Mesenchymal stem cell (in vitro differentiated cells and primary cell): ENCODE data around the gene SLC25A29.

Experiments used
- DNase-seq: peaks from one replicate; pipeline ENCODE4 v3.0.0-alpha.2; 2013
- H2AFZ ChIP-seq: one replicate; pipeline ENCODE4 v1.6.1; 2013; ENCODE audit warnings: low read depth, mild to moderate bottlenecking, control low read depth, inconsistent platforms, low read length, moderate library complexity
- H2AK5ac ChIP-seq: 2 replicates; pipeline ENCODE4 v1.6.1; 2013; ENCODE audit warnings: low read length, moderate library complexity, mild to moderate bottlenecking, inconsistent platforms; ENCODE audit not compliant: severe bottlenecking
- H2BK120ac ChIP-seq: one replicate; pipeline ENCODE4 v1.6.1; 2013; ENCODE audit warnings: low read depth, mild to moderate bottlenecking, inconsistent platforms, low read length, moderate library complexity
- H2BK12ac ChIP-seq, 2 experiments: one replicate each; pipeline ENCODE4 v1.6.1; 2013; ENCODE audit warnings: inconsistent platforms in 2 of 2, low read length in 2 of 2, mild to moderate bottlenecking in 2 of 2, moderate library complexity in 2 of 2, control low read depth in 1 of 2
- H2BK15ac ChIP-seq: one replicate; pipeline ENCODE4 v1.6.1; 2013; ENCODE audit warnings: mild to moderate bottlenecking, low read depth, inconsistent platforms; ENCODE audit not compliant: poor library complexity, severe bottlenecking
- H2BK5ac ChIP-seq: 2 replicates; pipeline ENCODE4 v1.6.1; 2013; ENCODE audit warnings: low read depth, mild to moderate bottlenecking, low read length, control low read depth, inconsistent platforms; ENCODE audit not compliant: poor library complexity, severe bottlenecking
- H3K14ac ChIP-seq, 2 experiments: one replicate each; pipeline ENCODE4 v1.6.1; 2013; ENCODE audit warnings: inconsistent platforms in 2 of 2, low read length in 2 of 2, control low read depth in 1 of 2, mild to moderate bottlenecking in 1 of 2, moderate library complexity in 1 of 2
- H3K18ac ChIP-seq, 2 experiments: one replicate each; pipeline ENCODE4 v1.6.1; 2013; ENCODE audit warnings: inconsistent platforms in 2 of 2, low read length in 2 of 2, control low read depth in 1 of 2, low read depth in 1 of 2, mild to moderate bottlenecking in 1 of 2
- H3K23ac ChIP-seq, 2 experiments: one replicate each; pipeline ENCODE4 v1.6.1; 2013; ENCODE audit warnings: inconsistent platforms in 2 of 2, low read length in 2 of 2, mild to moderate bottlenecking in 2 of 2, moderate library complexity in 2 of 2, control low read depth in 1 of 2
- H3K27ac ChIP-seq: 2 replicates; pipeline ENCODE4 v1.5.1; 2013; ENCODE audit warnings: mild to moderate bottlenecking, moderate library complexity, low read length, control low read depth, inconsistent platforms; ENCODE audit not compliant: poor library complexity, severe bottlenecking
- H3K27me3 ChIP-seq, 2 experiments: 2 replicates each; pipeline versions ENCODE4 v1.6.1 to v1.7.0; 2013; ENCODE audit warnings: low read length in 2 of 2, mild to moderate bottlenecking in 2 of 2, moderate library complexity in 2 of 2, control low read depth in 1 of 2, inconsistent platforms in 1 of 2; ENCODE audit not compliant: control insufficient read depth in 1 of 2, insufficient read depth in 1 of 2
- H3K36me3 ChIP-seq, 2 experiments: 2 replicates each; pipeline versions ENCODE4 v1.6.1 to v1.7.0; 2013; ENCODE audit warnings: low read length in 2 of 2, control low read depth in 1 of 2, inconsistent platforms in 1 of 2, low read depth in 1 of 2, mild to moderate bottlenecking in 1 of 2; ENCODE audit not compliant: insufficient read depth in 2 of 2, control insufficient read depth in 1 of 2
- H3K4ac ChIP-seq, 2 experiments: one replicate each; pipeline ENCODE4 v1.6.1; 2013; ENCODE audit warnings: inconsistent platforms in 2 of 2, low read length in 2 of 2, mild to moderate bottlenecking in 2 of 2, moderate library complexity in 2 of 2, control low read depth in 1 of 2, low read depth in 1 of 2
- H3K4me1 ChIP-seq: 2 replicates; pipeline ENCODE4 v1.6.1; 2013; ENCODE audit warnings: low read depth, low read length, control low read depth; ENCODE audit not compliant: control insufficient read depth, insufficient read depth
- H3K4me2 ChIP-seq: 2 replicates; pipeline ENCODE4 v1.6.1; 2013; ENCODE audit warnings: low read length, mild to moderate bottlenecking, inconsistent platforms; ENCODE audit not compliant: poor library complexity, severe bottlenecking
- H3K4me3 ChIP-seq, 2 experiments: 2 replicates each; pipeline versions ENCODE4 v1.5.1 to v1.7.0; 2013; ENCODE audit warnings: low read length in 2 of 2, mild to moderate bottlenecking in 2 of 2, control low read depth in 1 of 2, low read depth in 1 of 2; ENCODE audit not compliant: insufficient read depth in 1 of 2
- H3K79me1 ChIP-seq: replicated peaks from 2 replicates; pipeline ENCODE4 v1.6.1; 2013; ENCODE audit warnings: mild to moderate bottlenecking, control low read depth, low read length, inconsistent platforms; ENCODE audit not compliant: poor library complexity, severe bottlenecking
- H3K9ac ChIP-seq: 2 replicates; pipeline ENCODE4 v1.7.0; 2013; ENCODE audit warnings: mild to moderate bottlenecking, low read length, moderate library complexity
- H3K9me3 ChIP-seq: 2 replicates; pipeline ENCODE4 v1.7.0; 2013; ENCODE audit warnings: mild to moderate bottlenecking, low read length; ENCODE audit not compliant: control insufficient read depth
- H4K8ac ChIP-seq: one replicate; pipeline ENCODE4 v1.6.1; 2013; ENCODE audit warnings: inconsistent platforms, mild to moderate bottlenecking, low read length, moderate library complexity
- H4K91ac ChIP-seq: one replicate; pipeline ENCODE4 v1.6.1; 2013; ENCODE audit warnings: mild to moderate bottlenecking, low read length, inconsistent platforms
- WGBS: methylation state at CpG from one replicate; pipeline ENCODE4 v1.1.7; 2013; ENCODE audit warnings: mixed read lengths; 5-methylcytosine and 5-hydroxymethylcytosine counted together

SLC25A29 gene

DNA sequence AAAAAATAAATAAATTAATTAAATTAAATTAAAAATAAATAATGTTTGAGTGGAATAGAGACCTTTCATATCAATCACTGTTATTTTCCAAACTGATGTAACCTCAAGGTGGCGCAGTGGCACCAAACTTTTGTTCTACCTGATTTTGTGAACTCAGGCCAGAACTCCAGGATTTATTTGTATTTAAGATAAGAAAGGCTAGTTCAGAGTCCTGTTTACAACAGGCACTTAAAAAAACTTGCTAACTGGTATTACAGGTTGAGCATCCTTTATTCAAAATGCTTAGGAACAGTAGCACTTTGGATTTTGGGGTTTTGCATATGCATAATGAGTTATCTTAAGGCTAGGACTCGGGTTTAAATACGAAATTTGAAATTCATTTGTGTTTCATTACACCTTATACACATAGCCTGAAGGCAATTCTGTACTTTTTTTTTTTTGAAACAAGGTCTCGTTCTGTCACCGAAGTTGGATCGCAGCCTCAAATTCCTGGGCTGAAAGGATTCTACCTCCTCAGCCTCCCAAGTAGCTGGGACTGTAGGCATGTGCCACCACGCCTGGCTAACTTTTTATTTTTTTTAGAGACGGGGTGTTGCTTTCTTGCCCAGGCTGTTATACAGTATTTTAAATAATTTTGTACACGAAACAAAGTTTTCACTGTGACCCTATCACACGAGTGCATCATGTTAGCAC lies 34.9 kb downstream of the SLC25A29 start:
- Histone ChIP-seq H2BK120ac (no peak overlapping the region), H4K8ac (no peak overlapping the region), H3K27ac (no peak overlapping the region), H3K4me2 (no peak overlapping the region), H2BK12ac (no peak overlapping the region), H3K18ac (no peak overlapping the region), H2BK15ac (no peak overlapping the region), H3K9me3 (no peaks in the 10 kb centered on the region), H3K14ac (no peak overlapping the region), H3K79me1 (peaks cover 11% of the 10 kb centered on the region), H3K9ac (no peak overlapping the region), H2BK5ac (no peak overlapping the region), H3K4me3 (no peak overlapping the region), H2AFZ (no peak overlapping the region), H3K4ac (no peak overlapping the region), H4K91ac (no peak overlapping the region), H3K36me3 (peaks cover 4 to 34% of the 10 kb centered on the region in 2 experiments), H3K4me1 (peaks cover 3% of the 10 kb centered on the region), H2AK5ac (no peak overlapping the region), H3K23ac (no peak overlapping the region), H3K27me3 (no peaks in the 10 kb centered on the region)
- DNase-seq: peak; percentile 21
- 94% methylated on average over 9 of the region's 10 CpGs for WGBS

DNA sequence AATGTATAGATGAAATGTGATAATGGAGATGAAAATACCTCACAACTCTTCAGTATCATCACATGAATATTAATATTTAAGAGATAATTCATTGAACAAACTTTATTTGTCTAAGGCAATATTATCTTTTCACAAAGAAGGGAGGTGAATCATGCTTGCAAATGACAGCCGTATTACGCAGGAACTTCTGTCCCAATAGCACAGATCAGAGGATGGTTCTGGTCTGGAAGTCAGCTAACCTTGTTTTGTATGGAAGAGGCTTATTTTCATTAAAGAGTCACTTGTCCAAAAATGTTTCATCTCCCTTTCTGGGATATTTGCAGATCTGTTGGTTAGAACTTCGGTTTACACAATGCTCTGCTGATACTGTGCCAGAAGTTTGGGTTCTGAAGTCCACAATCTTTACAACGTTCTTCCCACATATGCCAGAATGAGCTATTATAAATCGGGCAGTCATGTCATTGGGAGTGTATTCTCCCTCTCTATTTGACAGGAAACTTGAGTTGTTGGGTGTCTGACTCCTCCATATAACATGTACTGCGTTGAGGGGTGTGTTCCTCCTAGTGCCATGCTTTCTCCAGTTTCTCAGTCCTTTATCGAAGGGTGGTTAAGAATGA lies 37.5 kb downstream of the SLC25A29 start:
- Histone ChIP-seq H2AK5ac (no peak overlapping the region), H3K9me3 (no peaks in the 10 kb centered on the region), H2AFZ (no peak overlapping the region), H3K9ac (no peak overlapping the region), H3K27me3 (no peaks in the 10 kb centered on the region), H3K4ac (no peak overlapping the region), H4K8ac (no peak overlapping the region), H3K4me2 (no peak overlapping the region), H3K4me3 (no peak overlapping the region), H3K36me3 (peaks cover 17 to 25% of the 10 kb centered on the region in 2 experiments), H3K27ac (no peak overlapping the region), H2BK5ac (no peak overlapping the region), H2BK12ac (no peak overlapping the region), H3K18ac (no peak overlapping the region), H3K23ac (no peak overlapping the region), H3K14ac (no peak overlapping the region), H2BK120ac (no peak overlapping the region), H3K79me1 (peaks cover 9% of the 10 kb centered on the region), H2BK15ac (no peak overlapping the region), H4K91ac (no peak overlapping the region), H3K4me1 (peaks cover 3% of the 10 kb centered on the region)
- WGBS: 100% methylated on average over 7 of the region's 7 CpGs
- DNase-seq: no peak

DNA sequence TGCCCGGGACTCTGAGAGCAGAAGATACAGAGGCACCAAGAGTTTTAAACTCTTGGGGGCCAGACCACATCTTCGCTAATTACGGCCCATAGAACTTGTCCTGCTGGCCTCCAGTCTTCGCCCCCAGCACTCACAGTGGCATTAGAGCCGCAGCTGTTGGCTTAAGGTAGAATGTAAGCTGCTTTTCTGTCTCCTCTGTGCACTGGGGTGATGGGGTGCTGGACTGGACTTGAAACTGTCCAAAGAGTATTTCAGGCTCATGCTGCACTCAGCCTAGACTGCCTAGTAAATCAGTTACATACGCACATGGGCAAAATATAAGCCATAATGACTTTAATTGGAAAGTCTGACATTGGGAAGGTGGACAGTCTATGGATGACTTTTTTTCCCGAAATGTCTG lies 38.3 kb downstream of the SLC25A29 start:
- no peak overlapping the region for H3K4me3 ChIP-seq
- DNase-seq: no peak
- H3K18ac ChIP-seq: no peak overlapping the region
- H2BK5ac ChIP-seq: no peak overlapping the region
- no peak overlapping the region for H3K14ac ChIP-seq
- no peak overlapping the region for H2BK120ac ChIP-seq
- peak overlapping the region; percentile 5 for H4K91ac ChIP-seq
- peaks cover 3% of the 10 kb centered on the region for H3K4me1 ChIP-seq
- H3K9me3 ChIP-seq: no peaks in the 10 kb centered on the region
- no peak overlapping the region for H4K8ac ChIP-seq
- no peak overlapping the region for H3K4me2 ChIP-seq
- peaks cover 20 to 32% of the 10 kb centered on the region in 2 experiments for H3K36me3 ChIP-seq
- peaks cover 7% of the 10 kb centered on the region for H3K79me1 ChIP-seq
- no peak overlapping the region for H3K4ac ChIP-seq
- H3K27me3 ChIP-seq: no peaks in the 10 kb centered on the region
- no peak overlapping the region for H3K23ac ChIP-seq
- H3K9ac ChIP-seq: no peak overlapping the region
- no peak overlapping the region for H2AFZ ChIP-seq
- H3K27ac ChIP-seq: no peak overlapping the region
- no peak overlapping the region for H2AK5ac ChIP-seq
- H2BK15ac ChIP-seq: no peak overlapping the region
- H2BK12ac ChIP-seq: no peak overlapping the region
- WGBS: 96% methylated on average over 7 of the region's 7 CpGs

DNA sequence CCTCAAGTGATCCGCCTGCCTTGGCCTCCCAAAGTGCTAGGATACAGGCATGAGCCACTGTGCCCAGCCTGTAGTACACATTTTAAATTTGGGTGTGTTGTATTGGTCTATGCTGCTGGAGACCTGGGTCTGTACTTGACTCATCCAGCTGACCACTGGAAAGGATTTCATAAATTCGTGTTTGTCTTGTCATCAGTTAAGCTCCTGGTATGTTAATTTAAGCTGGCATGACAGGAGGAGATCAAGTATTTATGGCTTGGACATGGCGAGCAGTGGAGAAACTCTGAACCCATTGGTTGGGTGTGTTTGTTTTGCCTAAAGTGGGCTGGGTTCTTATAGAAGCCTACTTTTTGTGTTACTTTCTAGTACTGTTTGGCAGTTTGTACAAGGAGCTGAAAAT lies 43.1 kb downstream of the SLC25A29 start:
- H2BK120ac ChIP-seq: no peak overlapping the region
- peaks cover 22 to 23% of the 10 kb centered on the region in 2 experiments for H3K36me3 ChIP-seq
- no peak overlapping the region for H2BK5ac ChIP-seq
- WGBS: 78% methylated on average over 3 of the region's 3 CpGs
- peaks cover 5% of the 10 kb centered on the region for H3K79me1 ChIP-seq
- peak; percentile 68 for DNase-seq
- peaks cover 8% of the 10 kb centered on the region for H3K4me1 ChIP-seq
- H3K9ac ChIP-seq: no peak overlapping the region
- H3K18ac ChIP-seq: peak overlapping the region in 1 of 2 experiments; percentile 48
- no peak overlapping the region for H3K4ac ChIP-seq
- H3K27me3 ChIP-seq: no peaks in the 10 kb centered on the region
- no peak overlapping the region for H3K4me2 ChIP-seq
- no peak overlapping the region for H2BK15ac ChIP-seq
- no peak overlapping the region for H2AK5ac ChIP-seq
- H3K23ac ChIP-seq: no peak overlapping the region
- H2AFZ ChIP-seq: no peak overlapping the region
- no peak overlapping the region for H2BK12ac ChIP-seq
- H3K14ac ChIP-seq: no peak overlapping the region
- H3K4me3 ChIP-seq: no peak overlapping the region
- no peak overlapping the region for H3K27ac ChIP-seq
- no peaks in the 10 kb centered on the region for H3K9me3 ChIP-seq
- H4K91ac ChIP-seq: no peak overlapping the region
- H4K8ac ChIP-seq: no peak overlapping the region
